ENCODE data around the gene GRAP2. TPM values are rescaled to one million over a fixed set of nuclear protein-coding genes. Genes with fewer than 3 reads are reported as not detected.

The GRAP2 gene
- total and polyA plus RNA-seq, 2 experiments from 2014 or later = 0.42 TPM; not detected in 1

GRCh38 chr22:39895682-39896081 is 5.2 kb upstream of the GRAP2 start:
- Histone ChIP-seq H3K4me3 (no peak overlapping the region), H3K36me3 (ENCODE audit: insufficient read depth) (no peaks in the 10 kb centered on the region), H3K9me2 (ENCODE audit: insufficient read depth) (peaks cover 17% of the 10 kb centered on the region), H3K4me1 (ENCODE audit: insufficient read depth) (no peaks in the 10 kb centered on the region), H3K4me2 (no peak overlapping the region), H3K27ac (ENCODE audit: low read depth) (no peak overlapping the region), H2AFZ (no peak overlapping the region), H3K27me3 (ENCODE audit: insufficient read depth) (no peaks in the 10 kb centered on the region), H3F3A (replicated peaks; ENCODE audit: low read depth) (no peaks in the 10 kb centered on the region), H4K20me1 (replicated peaks; ENCODE audit: insufficient read depth) (no peaks in the 10 kb centered on the region; the same call in none of the 2 replicates), H3K79me2 (replicated peaks; ENCODE audit: insufficient read depth) (no peaks in the 10 kb centered on the region)
- H3K27ac Mint-ChIP-seq = no peak overlapping the region
- H3K9me3 Mint-ChIP-seq = no peaks in the 10 kb centered on the region
- no peak overlapping the region for H3K4me3 Mint-ChIP-seq
- H3K4me1 Mint-ChIP-seq = peaks cover 5% of the 10 kb centered on the region; the same call in 2 of the 3 replicates
- TF ChIP-seq NANOG (IDR thresholded peaks at IDR 0.05; ENCODE audit: borderline replicate concordance) (no peak), CREB1 (CRISPR knock-in tag; IDR thresholded peaks at IDR 0.05; ENCODE audit: low read depth) (no peak), ETS1 (IDR thresholded peaks at IDR 0.05) (no peak), POLR2AphosphoS5 (IDR thresholded peaks at IDR 0.05; ENCODE audit: low read depth) (no peak), STAT1 (IDR thresholded peaks at IDR 0.05; ENCODE audit: unreplicated experiment) (no peak), EZH2 (IDR thresholded peaks at IDR 0.05; ENCODE audit: low read depth, unreplicated experiment) (no peak), ZNF114 (CRISPR knock-in tag; IDR thresholded peaks at IDR 0.05) (no peak), CTCF (conservative IDR thresholded peaks at IDR 0.05; ENCODE audit: low read depth in 2 of 2) (no peak), JUNB (IDR thresholded peaks at IDR 0.05; ENCODE audit: unreplicated experiment) (no peak), EZH2phosphoT487 (IDR thresholded peaks at IDR 0.05; ENCODE audit: unreplicated experiment) (no peak), REST (IDR thresholded peaks at IDR 0.05; ENCODE audit: unreplicated experiment) (no peak)
- TF ChIP-seq, protein P1, sequence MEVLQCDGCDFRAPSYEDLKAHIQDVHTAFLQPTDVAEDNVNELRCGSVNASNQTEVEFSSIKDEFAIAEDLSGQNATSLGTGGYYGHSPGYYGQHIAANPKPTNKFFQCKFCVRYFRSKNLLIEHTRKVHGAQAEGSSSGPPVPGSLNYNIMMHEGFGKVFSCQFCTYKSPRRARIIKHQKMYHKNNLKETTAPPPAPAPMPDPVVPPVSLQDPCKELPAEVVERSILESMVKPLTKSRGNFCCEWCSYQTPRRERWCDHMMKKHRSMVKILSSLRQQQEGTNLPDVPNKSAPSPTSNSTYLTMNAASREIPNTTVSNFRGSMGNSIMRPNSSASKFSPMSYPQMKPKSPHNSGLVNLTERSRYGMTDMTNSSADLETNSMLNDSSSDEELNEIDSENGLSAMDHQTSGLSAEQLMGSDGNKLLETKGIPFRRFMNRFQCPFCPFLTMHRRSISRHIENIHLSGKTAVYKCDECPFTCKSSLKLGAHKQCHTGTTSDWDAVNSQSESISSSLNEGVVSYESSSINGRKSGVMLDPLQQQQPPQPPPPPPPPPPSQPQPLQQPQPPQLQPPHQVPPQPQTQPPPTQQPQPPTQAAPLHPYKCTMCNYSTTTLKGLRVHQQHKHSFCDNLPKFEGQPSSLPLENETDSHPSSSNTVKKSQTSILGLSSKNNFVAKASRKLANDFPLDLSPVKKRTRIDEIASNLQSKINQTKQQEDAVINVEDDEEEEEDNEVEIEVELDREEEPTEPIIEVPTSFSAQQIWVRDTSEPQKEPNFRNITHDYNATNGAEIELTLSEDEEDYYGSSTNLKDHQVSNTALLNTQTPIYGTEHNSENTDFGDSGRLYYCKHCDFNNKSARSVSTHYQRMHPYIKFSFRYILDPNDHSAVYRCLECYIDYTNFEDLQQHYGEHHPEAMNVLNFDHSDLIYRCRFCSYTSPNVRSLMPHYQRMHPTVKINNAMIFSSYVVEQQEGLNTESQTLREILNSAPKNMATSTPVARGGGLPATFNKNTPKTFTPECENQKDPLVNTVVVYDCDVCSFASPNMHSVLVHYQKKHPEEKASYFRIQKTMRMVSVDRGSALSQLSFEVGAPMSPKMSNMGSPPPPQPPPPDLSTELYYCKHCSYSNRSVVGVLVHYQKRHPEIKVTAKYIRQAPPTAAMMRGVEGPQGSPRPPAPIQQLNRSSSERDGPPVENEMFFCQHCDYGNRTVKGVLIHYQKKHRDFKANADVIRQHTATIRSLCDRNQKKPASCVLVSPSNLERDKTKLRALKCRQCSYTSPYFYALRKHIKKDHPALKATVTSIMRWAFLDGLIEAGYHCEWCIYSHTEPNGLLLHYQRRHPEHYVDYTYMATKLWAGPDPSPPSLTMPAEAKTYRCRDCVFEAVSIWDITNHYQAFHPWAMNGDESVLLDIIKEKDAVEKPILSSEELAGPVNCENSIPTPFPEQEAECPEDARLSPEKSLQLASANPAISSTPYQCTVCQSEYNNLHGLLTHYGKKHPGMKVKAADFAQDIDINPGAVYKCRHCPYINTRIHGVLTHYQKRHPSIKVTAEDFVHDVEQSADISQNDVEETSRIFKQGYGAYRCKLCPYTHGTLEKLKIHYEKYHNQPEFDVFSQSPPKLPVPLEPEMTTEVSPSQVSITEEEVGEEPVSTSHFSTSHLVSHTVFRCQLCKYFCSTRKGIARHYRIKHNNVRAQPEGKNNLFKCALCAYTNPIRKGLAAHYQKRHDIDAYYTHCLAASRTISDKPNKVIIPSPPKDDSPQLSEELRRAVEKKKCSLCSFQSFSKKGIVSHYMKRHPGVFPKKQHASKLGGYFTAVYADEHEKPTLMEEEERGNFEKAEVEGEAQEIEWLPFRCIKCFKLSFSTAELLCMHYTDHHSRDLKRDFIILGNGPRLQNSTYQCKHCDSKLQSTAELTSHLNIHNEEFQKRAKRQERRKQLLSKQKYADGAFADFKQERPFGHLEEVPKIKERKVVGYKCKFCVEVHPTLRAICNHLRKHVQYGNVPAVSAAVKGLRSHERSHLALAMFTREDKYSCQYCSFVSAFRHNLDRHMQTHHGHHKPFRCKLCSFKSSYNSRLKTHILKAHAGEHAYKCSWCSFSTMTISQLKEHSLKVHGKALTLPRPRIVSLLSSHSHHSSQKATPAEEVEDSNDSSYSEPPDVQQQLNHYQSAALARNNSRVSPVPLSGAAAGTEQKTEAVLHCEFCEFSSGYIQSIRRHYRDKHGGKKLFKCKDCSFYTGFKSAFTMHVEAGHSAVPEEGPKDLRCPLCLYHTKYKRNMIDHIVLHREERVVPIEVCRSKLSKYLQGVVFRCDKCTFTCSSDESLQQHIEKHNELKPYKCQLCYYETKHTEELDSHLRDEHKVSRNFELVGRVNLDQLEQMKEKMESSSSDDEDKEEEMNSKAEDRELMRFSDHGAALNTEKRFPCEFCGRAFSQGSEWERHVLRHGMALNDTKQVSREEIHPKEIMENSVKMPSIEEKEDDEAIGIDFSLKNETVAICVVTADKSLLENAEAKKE (CRISPR knock-in tag; IDR thresholded peaks at IDR 0.05) = no peak
- DNase-seq (ENCODE audit: low spot score) (no peak), ATAC-seq (no peak)
- no peaks in the 10 kb centered on the region for H3K27me3 Mint-ChIP-seq (ENCODE audit: insufficient read depth, low read depth, poor library complexity)
- H3K36me3 Mint-ChIP-seq (ENCODE audit: low read depth) = no peaks in the 10 kb centered on the region
